HepG2 (cell line): ENCODE measurements around the gene NME4. TPM values are rescaled to one million over a fixed set of nuclear protein-coding genes. Genes with fewer than 3 reads are reported as not detected.

Source experiments
- ATAC-seq: fragments of 200-7000 bp; cut with Tn5 transposase; 3 replicates; pipeline ENCODE4 v1.9.1; 2020; ENCODE audit warnings: mild to moderate bottlenecking, moderate library complexity
- BruUV-seq: library from RNA; stranded (reverse); fragments of 400-500 nt; replicated peaks from 2 replicates; lab custom pipeline; 2021; lab: Mats Ljungman, UMichigan
- CTCF ChIA-PET: fragments of 300-600 bp; formaldehyde crosslinking; extraction: SDS; loops from one replicate; lab custom pipeline; 2021; ENCODE audit warnings: low total read pairs, inconsistent platforms, low intra/inter-chr PET ratio; lab: Yijun Ruan, JAX
- POLR2A ChIA-PET: fragments of 350-600 bp; sonication (Branson Sonifier 250); formaldehyde crosslinking; loops from one replicate; lab custom pipeline; 2020; ENCODE audit warnings: antibody characterized with exemption, inconsistent platforms; lab: Yijun Ruan, JAX
- DNase-seq: peaks from one replicate; pipeline ENCODE4 v3.0.0-alpha.2; 2015; ENCODE audit warnings: low spot score
- FAIRE-seq: peaks from 3 replicates; lab custom pipeline; 2011; peaks lifted over from hg19 to GRCh38; lab: Jason Lieb, UNC
- H2AFZ ChIP-seq: one replicate; pipeline ENCODE4 v1.6.1; 2011; ENCODE audit warnings: low read length, inconsistent platforms
- H3K27ac ChIP-seq: fragments of 300-600 bp; 3 replicates; pipeline ENCODE4 v1.8.0; 2011; ENCODE audit warnings: mixed run types, mild to moderate bottlenecking, mixed read lengths, low read length, inconsistent platforms; ENCODE audit not compliant: insufficient read depth; ENCODE audit errors: extremely low read length
- H3K27me3 ChIP-seq, 2 experiments: fragments of 200-600 bp in 1 of 2; 2 replicates in 1 of 2; 3 replicates in 1 of 2; pipeline versions ENCODE4 v1.6.0 to v1.8.0; 2011; ENCODE audit warnings: low read length in 2 of 2, mild to moderate bottlenecking in 2 of 2, moderate library complexity in 2 of 2, inconsistent platforms in 1 of 2; ENCODE audit not compliant: insufficient read depth in 2 of 2, control insufficient read depth in 1 of 2
- H3K36me3 ChIP-seq, 2 experiments: fragments of 200-600 bp in 1 of 2; replicated peaks in 1 of 2; 2 replicates in 1 of 2; 3 replicates in 1 of 2; pipeline versions ENCODE4 v1.5.1 to v1.8.0; 2011; ENCODE audit warnings: low read length in 2 of 2, inconsistent platforms in 1 of 2; ENCODE audit not compliant: insufficient read depth in 2 of 2, control insufficient read depth in 1 of 2
- H3K4me1 ChIP-seq: 2 replicates; pipeline ENCODE4 v1.5.1; 2012; ENCODE audit warnings: low read length, inconsistent platforms; ENCODE audit not compliant: insufficient read depth
- H3K4me2 ChIP-seq: 2 replicates; pipeline ENCODE4 v1.6.0; 2011; ENCODE audit warnings: low read depth, low read length, inconsistent platforms
- H3K4me3 ChIP-seq, 3 experiments: fragments of 200-600 bp in 1 of 3; sonication (generic), shearing (Covaris generic) in 1 of 3; replicated peaks in 1 of 3; 2 replicates each; pipeline ENCODE4 v1.5.1; 2011 to 2016; ENCODE audit warnings: low read length in 3 of 3, inconsistent platforms in 2 of 3, low read depth in 2 of 3, mild to moderate bottlenecking in 2 of 3, control low read depth in 1 of 3, mixed read lengths in 1 of 3; ENCODE audit not compliant: insufficient read depth in 1 of 3
- H3K79me2 ChIP-seq: one replicate; pipeline ENCODE4 v1.6.1; 2011; ENCODE audit warnings: low read length, inconsistent platforms; ENCODE audit not compliant: insufficient read depth
- H3K9ac ChIP-seq: 2 replicates; pipeline ENCODE4 v1.6.0; 2011; ENCODE audit warnings: mild to moderate bottlenecking, low read depth, low read length, inconsistent platforms; ENCODE audit not compliant: insufficient read depth
- H3K9me3 ChIP-seq: 2 replicates; pipeline ENCODE4 v1.5.1; 2012; ENCODE audit warnings: mild to moderate bottlenecking, low read length
- H4K20me1 ChIP-seq: 2 replicates; pipeline ENCODE4 v1.6.0; 2011; ENCODE audit warnings: inconsistent platforms, mild to moderate bottlenecking, low read length, moderate library complexity; ENCODE audit not compliant: insufficient read depth
- KIAA2018 ChIP-seq: sonication (generic); formaldehyde crosslinking; IDR thresholded peaks from 2 replicates; pipeline ENCODE4 v1.5.0; 2020; ENCODE audit warnings: mild to moderate bottlenecking, missing genetic modification reagents, borderline replicate concordance
- RERE ChIP-seq: IDR thresholded peaks from 2 replicates; pipeline ENCODE4 v1.6.1; 2016; ENCODE audit warnings: low read depth, missing genetic modification reagents, missing compliant biosample characterization
- ZNF513 ChIP-seq: sonication (generic); formaldehyde crosslinking; conservative IDR thresholded peaks from 2 replicates; pipeline ENCODE4 v1.5.0; 2020; ENCODE audit warnings: missing genetic modification reagents
- WGBS: methylation state at CpG from one replicate; pipeline ENCODE4 v1.1.6; 2017; ENCODE audit warnings: low lambda C conversion rate; 5-methylcytosine and 5-hydroxymethylcytosine counted together
- in situ Hi-C: cut with HindIII; loops from 2 replicates; pipeline ENCODE4 v1.10.0; 2017; ENCODE audit warnings: low pct_unique_long_range_greater_than_20kb; ENCODE audit not compliant: extremely low pct_ligation_motif_present
- intact Hi-C: fragments of 100-400 bp; cut with micrococcal nuclease; formaldehyde crosslinking; loops from one replicate; pipeline ENCODE4 v1.10.0; 2022; ENCODE audit not compliant: unreplicated experiment
- polyA plus RNA-seq, 8 experiments: library from polyadenylated mRNA; depleted of rRNA in 3 of 8; stranded (reverse) in 7 of 8; unstranded in 1 of 8; fragments of >200 nt; fragmentation: Illumina TruSeq in 4 of 8; extraction: Trizol in 4 of 8; gene quantifications; 2 replicates each; pipeline versions ENCODE4 v1.2.1 to v1.2.3, GENCODE V29; 2011 to 2016; ENCODE audit warnings: low read depth in 4 of 8, missing spikeins in 1 of 8, mixed read lengths in 1 of 8; ENCODE audit not compliant: insufficient read depth in 1 of 8
- total RNA-seq, 5 experiments: library from RNA; depleted of rRNA; stranded (reverse); fragments of >200 nt; fragmentation: Illumina TruSeq; extraction: Trizol; gene quantifications; 2 replicates each; pipeline ENCODE4 v1.2.3, GENCODE V29; 2016; ENCODE audit warnings: low read depth in 1 of 5

The NME4 gene
- total and polyA plus RNA-seq, 2 of the 13 experiments (the other 11 are each of a cell fraction or from before 2014, with no cell fraction given): 121 to 263 TPM

- peak overlapping the region; percentile 55 for H3K9ac ChIP-seq
- CTCF ChIA-PET: interaction anchor here (0.5 kb wide), 1 partner anchor 123 kb away, joined by 4 read pairs; no protein-coding TSS in a partner anchor
- 8% methylated on average over 5 of the region's 20 CpGs for WGBS
- H3K27ac ChIP-seq: no peak overlapping the region
- peaks cover 2 to 15% of the 10 kb centered on the region in 2 experiments; a peak in 4 of 5 replicates for H3K36me3 ChIP-seq
- POLR2A ChIA-PET: interaction anchor here (1.3 to 2.7 kb wide), 2 partner anchors 10 to 21 kb away, joined by 3 to 15 read pairs; partner anchors contain the start of gene AXIN1
- H3K79me2 ChIP-seq: no peaks in the 10 kb centered on the region
- in situ Hi-C loops: loop anchor here (5.0 kb wide), 1 partner anchor 91 kb away; no protein-coding TSS in a partner anchor
- FAIRE-seq (no peak), DNase-seq (no peak), ATAC-seq (peak; percentile 21)
- H2AFZ ChIP-seq: no peak overlapping the region
- no peaks in the 10 kb centered on the region for H3K9me3 ChIP-seq
- H3K27me3 ChIP-seq: peaks cover 1 to 13% of the 10 kb centered on the region in 2 experiments; a peak in 4 of 5 replicates
- H3K4me3 ChIP-seq: peak overlapping the region; percentile 32 to 73 (median 42)
- BruUV-seq: no TSS peak
- H4K20me1 ChIP-seq: no peaks in the 10 kb centered on the region
- H3K4me2 ChIP-seq: peak overlapping the region; percentile 90
- peaks cover 79% of the 10 kb centered on the region for H3K4me1 ChIP-seq
- intact Hi-C loops: loop anchor here (5.0 kb wide), 2 partner anchors 136 to 246 kb away; partner anchors contain the start of gene LUC7L
- TF ChIP-seq ZNF513 (CRISPR knock-in tag) (no peak), KIAA2018 (CRISPR knock-in tag) (0 out of 2 replicates have a peak, but pooled peaks have one; percentile 70), RERE (CRISPR knock-in tag) (no peak)
Observed at GRCh38 chr16:363110-363765, 33.8 kb upstream of the NME4 start.
